GM23248 (cell line): ENCODE data around the gene ITGA11. TPM values are rescaled to one million over a fixed set of nuclear protein-coding genes. Genes with fewer than 3 reads are reported as not detected.

Experiments
- DNase-seq: peaks from one replicate; pipeline ENCODE4 v3.0.0-alpha.2; 2015
- H2AFZ ChIP-seq: fragments of 200-600 bp; sonication (generic); 2 replicates; pipeline ENCODE4 v1.6.1; 2016; ENCODE audit warnings: antibody characterized with exemption
- H3F3A ChIP-seq: fragments of 200-600 bp; sonication (generic); 2 replicates; pipeline ENCODE4 v1.6.1; 2016; ENCODE audit warnings: mild to moderate bottlenecking, antibody characterized with exemption, mixed run types; ENCODE audit not compliant: insufficient read depth
- H3K27ac ChIP-seq: fragments of 200-600 bp; sonication (generic); 2 replicates; pipeline ENCODE4 v1.5.1; 2016; ENCODE audit warnings: mild to moderate bottlenecking
- H3K27me3 ChIP-seq: fragments of 200-600 bp; sonication (generic); replicated peaks from 2 replicates; pipeline ENCODE4 v1.6.1; 2016; ENCODE audit warnings: mild to moderate bottlenecking; ENCODE audit not compliant: insufficient read depth
- H3K36me3 ChIP-seq: fragments of 200-600 bp; sonication (generic); 2 replicates; pipeline ENCODE4 v1.6.1; 2016; ENCODE audit warnings: low read depth, mild to moderate bottlenecking
- H3K4me1 ChIP-seq: fragments of 200-600 bp; sonication (generic); 2 replicates; pipeline ENCODE4 v1.6.1; 2016; ENCODE audit warnings: mild to moderate bottlenecking; ENCODE audit not compliant: insufficient read depth
- H3K4me2 ChIP-seq: fragments of 200-600 bp; sonication (generic); one replicate; pipeline ENCODE4 v1.6.1; 2016; ENCODE audit warnings: mild to moderate bottlenecking; ENCODE audit not compliant: unreplicated experiment
- H3K4me3 ChIP-seq: fragments of 200-600 bp; sonication (generic); 2 replicates; pipeline ENCODE4 v1.5.1; 2016; ENCODE audit warnings: mild to moderate bottlenecking
- H3K79me2 ChIP-seq: fragments of 200-600 bp; sonication (generic); 2 replicates; pipeline ENCODE4 v1.6.1; 2016; ENCODE audit warnings: mild to moderate bottlenecking; ENCODE audit not compliant: insufficient read depth
- H3K9ac ChIP-seq: fragments of 200-600 bp; sonication (generic); 2 replicates; pipeline ENCODE4 v1.6.1; 2016; ENCODE audit warnings: mild to moderate bottlenecking
- H3K9me2 ChIP-seq: fragments of 200-600 bp; sonication (generic); 2 replicates; pipeline ENCODE4 v1.6.1; 2016; ENCODE audit warnings: mixed run types, mild to moderate bottlenecking, moderate library complexity; ENCODE audit not compliant: insufficient read depth
- H3K9me3 ChIP-seq: fragments of 200-600 bp; sonication (generic); one replicate; pipeline ENCODE4 v1.6.1; 2017; ENCODE audit warnings: low read depth
- H4K20me1 ChIP-seq: fragments of 200-600 bp; sonication (generic); 2 replicates; pipeline ENCODE4 v1.6.0; 2016; ENCODE audit not compliant: insufficient read depth
- EZH2 ChIP-seq: fragments of 200-600 bp; sonication (generic); IDR thresholded peaks from 2 replicates; pipeline ENCODE4 v1.6.1; 2018; ENCODE audit warnings: antibody characterized with exemption, mild to moderate bottlenecking; ENCODE audit not compliant: insufficient read depth, poor library complexity, severe bottlenecking
- EZH2phosphoT487 ChIP-seq: fragments of 200-600 bp; sonication (generic); IDR thresholded peaks from 2 replicates; pipeline ENCODE4 v1.6.1; 2018; ENCODE audit warnings: antibody characterized with exemption, moderate library complexity, mild to moderate bottlenecking, low read depth; ENCODE audit not compliant: insufficient read depth
- WGBS, 2 experiments: methylation state at CpG; one replicate each; pipeline ENCODE4 v1.1.6; 2015 to 2017; ENCODE audit warnings: low lambda C conversion rate in 2 of 2, low coverage in 1 of 2; ENCODE audit errors: missing lambda C conversion rate in 2 of 2; 5-methylcytosine and 5-hydroxymethylcytosine counted together
- in situ Hi-C: fragments of 300-500 bp; cut with MboI; formaldehyde crosslinking; loops from 2 replicates; pipeline ENCODE4 v1.15.0; 2020
- polyA plus RNA-seq: library from polyadenylated mRNA; unstranded; fragments of >200 nt; fragmentation: Nextera tagmentation; extraction: Ambion mirVana; gene quantifications from 2 replicates; pipeline ENCODE4 v1.2.1, GENCODE V29; 2016
- total RNA-seq: library from RNA; depleted of rRNA; stranded (reverse); fragments of >200 nt; shearing (Covaris generic); gene quantifications from 2 replicates; pipeline ENCODE4 v1.2.3, GENCODE V29; 2014; rRNA removed

The ITGA11 gene, protein sequence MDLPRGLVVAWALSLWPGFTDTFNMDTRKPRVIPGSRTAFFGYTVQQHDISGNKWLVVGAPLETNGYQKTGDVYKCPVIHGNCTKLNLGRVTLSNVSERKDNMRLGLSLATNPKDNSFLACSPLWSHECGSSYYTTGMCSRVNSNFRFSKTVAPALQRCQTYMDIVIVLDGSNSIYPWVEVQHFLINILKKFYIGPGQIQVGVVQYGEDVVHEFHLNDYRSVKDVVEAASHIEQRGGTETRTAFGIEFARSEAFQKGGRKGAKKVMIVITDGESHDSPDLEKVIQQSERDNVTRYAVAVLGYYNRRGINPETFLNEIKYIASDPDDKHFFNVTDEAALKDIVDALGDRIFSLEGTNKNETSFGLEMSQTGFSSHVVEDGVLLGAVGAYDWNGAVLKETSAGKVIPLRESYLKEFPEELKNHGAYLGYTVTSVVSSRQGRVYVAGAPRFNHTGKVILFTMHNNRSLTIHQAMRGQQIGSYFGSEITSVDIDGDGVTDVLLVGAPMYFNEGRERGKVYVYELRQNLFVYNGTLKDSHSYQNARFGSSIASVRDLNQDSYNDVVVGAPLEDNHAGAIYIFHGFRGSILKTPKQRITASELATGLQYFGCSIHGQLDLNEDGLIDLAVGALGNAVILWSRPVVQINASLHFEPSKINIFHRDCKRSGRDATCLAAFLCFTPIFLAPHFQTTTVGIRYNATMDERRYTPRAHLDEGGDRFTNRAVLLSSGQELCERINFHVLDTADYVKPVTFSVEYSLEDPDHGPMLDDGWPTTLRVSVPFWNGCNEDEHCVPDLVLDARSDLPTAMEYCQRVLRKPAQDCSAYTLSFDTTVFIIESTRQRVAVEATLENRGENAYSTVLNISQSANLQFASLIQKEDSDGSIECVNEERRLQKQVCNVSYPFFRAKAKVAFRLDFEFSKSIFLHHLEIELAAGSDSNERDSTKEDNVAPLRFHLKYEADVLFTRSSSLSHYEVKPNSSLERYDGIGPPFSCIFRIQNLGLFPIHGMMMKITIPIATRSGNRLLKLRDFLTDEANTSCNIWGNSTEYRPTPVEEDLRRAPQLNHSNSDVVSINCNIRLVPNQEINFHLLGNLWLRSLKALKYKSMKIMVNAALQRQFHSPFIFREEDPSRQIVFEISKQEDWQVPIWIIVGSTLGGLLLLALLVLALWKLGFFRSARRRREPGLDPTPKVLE
- total RNA-seq (352 and 408 TPM in 2 replicates), polyA plus RNA-seq (312 TPM in 2 replicates)

DNA sequence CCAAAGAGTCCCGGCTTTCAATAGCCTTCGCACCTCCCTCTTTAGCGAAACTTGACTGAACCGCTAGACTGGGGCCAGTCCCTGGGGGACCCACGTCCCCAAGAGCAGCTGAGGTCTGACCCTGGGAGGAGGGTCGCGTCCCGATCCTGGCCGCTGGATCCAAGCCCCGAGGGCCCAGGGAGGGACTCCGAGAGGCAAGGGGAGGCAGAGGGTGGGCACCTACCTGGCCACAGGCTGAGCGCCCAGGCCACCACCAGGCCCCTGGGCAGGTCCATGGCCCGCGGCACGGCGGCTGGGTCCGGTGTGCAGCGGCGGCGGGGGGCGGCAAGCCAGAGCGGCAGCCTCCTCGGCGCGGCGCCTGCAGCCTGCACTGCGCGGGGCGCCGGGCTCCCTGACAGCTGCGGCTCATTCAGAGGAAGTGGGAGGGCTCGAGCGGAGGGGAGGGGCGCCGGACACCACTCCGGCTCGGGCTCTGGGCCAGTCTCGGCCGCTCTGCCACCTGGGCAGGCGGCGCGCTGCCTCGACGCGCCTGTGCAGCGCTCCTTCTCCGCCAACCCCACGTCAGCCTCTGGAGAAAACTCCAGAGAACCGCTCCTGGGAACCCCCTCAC lies at the start of gene ITGA11:
Gene ITGA11, minus strand, starts transcription at position 372 of the 610 bp plus-strand sequence. Its CDS starts 97 bp downstream, at position 275.
- Histone ChIP-seq H3K9me2 (no peaks in the 10 kb centered on the region), H3K27me3 (no peaks in the 10 kb centered on the region), H4K20me1 (no peaks in the 10 kb centered on the region), H2AFZ (peak within 1 kb of the TSS; percentile 76), H3K79me2 (peaks cover 55% of the 10 kb centered on the region), H3K9ac (peak within 1 kb of the TSS; percentile 83), H3K27ac (peak within 1 kb of the TSS; percentile 40), H3K9me3 (no peaks in the 10 kb centered on the region), H3K36me3 (no peaks in the 10 kb centered on the region), H3K4me2 (peak within 1 kb of the TSS; percentile 85), H3K4me1 (peaks cover 32% of the 10 kb centered on the region), H3K4me3 (peak within 1 kb of the TSS; percentile 94), H3F3A (peaks cover 30% of the 10 kb centered on the region)
- DNase-seq = peak; percentile 87
- TF ChIP-seq EZH2 (no peak), EZH2phosphoT487 (no peak)
- in situ Hi-C loops = no loop called here
- WGBS, 2 experiments = 0 to 1% methylated on average over 24 to 37 of the region's 49 CpGs

DNA sequence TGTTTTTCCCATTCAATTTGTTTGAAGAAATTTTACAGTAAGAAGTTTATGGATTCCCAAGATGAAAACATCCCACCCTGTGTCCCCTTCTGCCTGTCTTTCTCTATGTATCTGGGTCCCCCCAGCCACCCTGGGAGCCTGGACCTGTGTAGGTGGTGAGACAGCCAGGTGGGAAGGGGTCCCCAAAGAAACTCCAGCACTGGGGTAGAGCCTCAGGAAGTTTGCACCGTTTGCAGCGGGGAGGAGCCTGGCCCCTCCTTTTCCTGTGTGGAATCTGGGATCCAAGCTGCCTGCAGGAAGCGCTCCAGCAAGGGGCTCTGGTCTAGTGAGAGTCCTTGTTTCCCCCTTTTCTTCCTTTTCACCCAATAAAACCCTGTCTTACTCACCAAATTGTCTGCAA lies 49.4 kb upstream of the ITGA11 start:
- Histone ChIP-seq H3K27ac (no peak overlapping the region), H3K27me3 (no peaks in the 10 kb centered on the region), H3K36me3 (no peaks in the 10 kb centered on the region), H3K4me2 (no peak overlapping the region), H3K4me3 (no peak overlapping the region), H3K9ac (no peak overlapping the region), H3K9me2 (no peaks in the 10 kb centered on the region), H3K4me1 (peaks cover 50% of the 10 kb centered on the region), H3K9me3 (no peaks in the 10 kb centered on the region), H2AFZ (no peak overlapping the region), H3F3A (peaks cover 41% of the 10 kb centered on the region), H3K79me2 (no peaks in the 10 kb centered on the region), H4K20me1 (no peaks in the 10 kb centered on the region)
- TF ChIP-seq EZH2 (no peak), EZH2phosphoT487 (no peak)
- in situ Hi-C loops = no loop called here
- WGBS, 2 experiments = 98 to 100% methylated on average over 3 of the region's 3 CpGs
- DNase-seq = no peak

DNA sequence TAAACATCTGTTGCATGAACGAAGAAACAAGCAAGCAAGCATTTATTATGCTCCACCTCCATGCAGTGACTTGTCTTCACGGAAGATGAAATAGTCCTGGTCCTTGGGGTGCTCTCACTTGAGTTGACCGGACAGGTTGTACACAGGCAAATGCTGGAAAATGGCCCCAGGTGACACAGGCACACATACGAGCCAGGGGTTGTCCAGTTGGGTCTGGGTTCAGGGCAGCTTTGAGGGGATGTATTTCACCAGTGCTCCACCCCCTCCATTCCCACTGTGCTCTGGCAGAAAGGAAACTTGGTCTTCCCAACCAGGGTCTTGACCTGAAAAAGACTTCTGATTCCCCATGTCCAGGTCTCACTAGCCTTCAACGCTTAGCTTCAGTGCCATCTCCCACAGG lies 48.3 kb upstream of the ITGA11 start:
- Histone ChIP-seq H3K9me3 (no peaks in the 10 kb centered on the region), H3K9ac (peak overlapping the region; percentile 70), H3K79me2 (no peaks in the 10 kb centered on the region), H3K4me1 (peaks cover 40% of the 10 kb centered on the region), H3K4me3 (no peak overlapping the region), H2AFZ (no peak overlapping the region), H3K27me3 (no peaks in the 10 kb centered on the region), H3F3A (peaks cover 35% of the 10 kb centered on the region), H3K4me2 (no peak overlapping the region), H3K36me3 (no peaks in the 10 kb centered on the region), H3K9me2 (no peaks in the 10 kb centered on the region), H3K27ac (peak overlapping the region; percentile 87), H4K20me1 (no peaks in the 10 kb centered on the region)
- WGBS, 2 experiments = 76 to 77% methylated on average over 5 of the region's 5 CpGs
- no peak for DNase-seq
- TF ChIP-seq EZH2phosphoT487 (no peak), EZH2 (no peak)
- in situ Hi-C loops = no loop called here
